Measurements from ENCODE around the gene C14orf180. TPM values are rescaled to one million over a fixed set of nuclear protein-coding genes. Genes with fewer than 3 reads are reported as not detected.

Gene C14orf180
- total RNA-seq, 1 donor from 2014 or later = 67.8 TPM

- peak; percentile 71 for DNase-seq (ENCODE audit: low spot score)
- intact Hi-C loops (cut with DNase I) = no loop called here
Observed at GRCh38 chr14:104559028-104559803, 20.3 kb upstream of the C14orf180 start.

- intact Hi-C loops (cut with DNase I) = loop anchor here (5.0 kb wide), 1 partner anchor 483 kb away; no protein-coding TSS in a partner anchor
- no peak for DNase-seq (ENCODE audit: low spot score)
Observed at GRCh38 chr14:104559804-104560585, 19.6 kb upstream of the C14orf180 start.

- no peak for DNase-seq (ENCODE audit: low spot score)
- intact Hi-C loops (cut with DNase I) = loop anchor here (5.0 kb wide), 1 partner anchor 483 kb away; no protein-coding TSS in a partner anchor
Observed at GRCh38 chr14:104560586-104560945, 19.0 kb upstream of the C14orf180 start.

GRCh38 chr14:104561124-104561557 lies 18.4 kb upstream of the C14orf180 start:
- intact Hi-C loops (cut with DNase I) = loop anchor here (5.0 kb wide), 1 partner anchor 484 kb away; no protein-coding TSS in a partner anchor
- no peak for DNase-seq (ENCODE audit: low spot score)

- intact Hi-C loops (cut with DNase I) = loop anchor here (5.0 kb wide), 1 partner anchor 485 kb away; no protein-coding TSS in a partner anchor
- DNase-seq (ENCODE audit: low spot score) = no peak
Observed at GRCh38 chr14:104561632-104562495, 17.7 kb upstream of the C14orf180 start.

GRCh38 chr14:104562606-104563005 lies 17.0 kb upstream of the C14orf180 start:
- intact Hi-C loops (cut with DNase I) = loop anchor here (5.0 kb wide), 1 partner anchor 485 kb away; no protein-coding TSS in a partner anchor
- no peak for DNase-seq (ENCODE audit: low spot score)

- no peak for DNase-seq (ENCODE audit: low spot score)
- intact Hi-C loops (cut with DNase I) = loop anchor here (5.0 kb wide), 1 partner anchor 486 kb away; no protein-coding TSS in a partner anchor
Observed at GRCh38 chr14:104563191-104563741, 16.3 kb upstream of the C14orf180 start.

- DNase-seq (ENCODE audit: low spot score) = peak; percentile 82
- intact Hi-C loops (cut with DNase I) = loop anchor here (1.0 to 5.0 kb wide), 2 partner anchors 427 to 487 kb away; no protein-coding TSS in a partner anchor
Observed at GRCh38 chr14:104563742-104564615, 15.6 kb upstream of the C14orf180 start.

GRCh38 chr14:104564744-104565679 lies 14.6 kb upstream of the C14orf180 start:
- DNase-seq (ENCODE audit: low spot score) = no peak
- intact Hi-C loops (cut with DNase I) = loop anchor here (1.0 to 5.0 kb wide), 2 partner anchors 428 to 488 kb away; no protein-coding TSS in a partner anchor

GRCh38 chr14:104567141-104567956 lies 12.2 kb upstream of the C14orf180 start:
- intact Hi-C loops (cut with DNase I) = no loop called here
- DNase-seq (ENCODE audit: low spot score) = no peak

- intact Hi-C loops (cut with DNase I) = no loop called here
- DNase-seq (ENCODE audit: low spot score) = no peak
Observed at GRCh38 chr14:104567957-104568225, 11.7 kb upstream of the C14orf180 start.

GRCh38 chr14:104568620-104569019 lies 10.9 kb upstream of the C14orf180 start:
- intact Hi-C loops (cut with DNase I) = no loop called here
- no peak for DNase-seq (ENCODE audit: low spot score)

- DNase-seq (ENCODE audit: low spot score) = no peak
- intact Hi-C loops (cut with DNase I) = no loop called here
Observed at GRCh38 chr14:104569435-104569834, 10.1 kb upstream of the C14orf180 start.

- intact Hi-C loops (cut with DNase I) = no loop called here
- DNase-seq (ENCODE audit: low spot score) = no peak
Observed at GRCh38 chr14:104571246-104571645, 8.3 kb upstream of the C14orf180 start.

- intact Hi-C loops (cut with DNase I) = no loop called here
- DNase-seq (ENCODE audit: low spot score) = no peak
Observed at GRCh38 chr14:104572024-104572626, 7.4 kb upstream of the C14orf180 start.

- intact Hi-C loops (cut with DNase I) = no loop called here
- no peak for DNase-seq (ENCODE audit: low spot score)
Observed at GRCh38 chr14:104572668-104573067, 6.9 kb upstream of the C14orf180 start.
